Measurements from ENCODE around the gene ZGRF1.
"Not testable (repeated sequence)": the region's sequence is repeated elsewhere in the genome, so short reads cannot be mapped to it uniquely, and the experiment has no call there.

The ZGRF1 gene

GRCh38 chr4:112649055-112649408, 12.3 kb upstream of the ZGRF1 start:
- DNase-seq (ENCODE audit: low read depth) = no peak
- no peak for TF ChIP-seq CTCF (IDR thresholded peaks at IDR 0.05; ENCODE audit: low read depth, low read length, missing control alignments)
- in situ Hi-C loops (cut with HindIII; ENCODE audit: low sequenced_read_pairs) = no loop called here
- H3K4me3 ChIP-seq (ENCODE audit: low read depth, low read length) = no peak overlapping the region

- no peak for TF ChIP-seq CTCF (IDR thresholded peaks at IDR 0.05; ENCODE audit: low read depth, low read length, missing control alignments)
- DNase-seq (ENCODE audit: low read depth) = no peak
- in situ Hi-C loops (cut with HindIII; ENCODE audit: low sequenced_read_pairs) = no loop called here
- H3K4me3 ChIP-seq (ENCODE audit: low read depth, low read length) = no peak overlapping the region
Observed at GRCh38 chr4:112648263-112649054, 11.8 kb upstream of the ZGRF1 start.

- no peak overlapping the region for H3K4me3 ChIP-seq (ENCODE audit: low read depth, low read length)
- DNase-seq (ENCODE audit: low read depth) = no peak
- in situ Hi-C loops (cut with HindIII; ENCODE audit: low sequenced_read_pairs) = no loop called here
- TF ChIP-seq CTCF (IDR thresholded peaks at IDR 0.05; ENCODE audit: low read depth, low read length, missing control alignments) = no peak
Observed at GRCh38 chr4:112647785-112648184, 11.1 kb upstream of the ZGRF1 start.

GRCh38 chr4:112646632-112647537, 10.2 kb upstream of the ZGRF1 start:
- in situ Hi-C loops (cut with HindIII; ENCODE audit: low sequenced_read_pairs) = no loop called here
- TF ChIP-seq CTCF (IDR thresholded peaks at IDR 0.05; ENCODE audit: low read depth, low read length, missing control alignments) = no peak
- H3K4me3 ChIP-seq (ENCODE audit: low read depth, low read length) = no peak overlapping the region
- no peak for DNase-seq (ENCODE audit: low read depth)

- in situ Hi-C loops (cut with HindIII; ENCODE audit: low sequenced_read_pairs) = no loop called here
- no peak for TF ChIP-seq CTCF (IDR thresholded peaks at IDR 0.05; ENCODE audit: low read depth, low read length, missing control alignments)
- no peak for DNase-seq (ENCODE audit: low read depth)
- no peak overlapping the region for H3K4me3 ChIP-seq (ENCODE audit: low read depth, low read length)
Observed at GRCh38 chr4:112645541-112646329, 9.0 kb upstream of the ZGRF1 start.

GRCh38 chr4:112644595-112645535, 8.2 kb upstream of the ZGRF1 start:
- H3K4me3 ChIP-seq (ENCODE audit: low read depth, low read length); DNase-seq (ENCODE audit: low read depth); in situ Hi-C loops (cut with HindIII; ENCODE audit: low sequenced_read_pairs): not testable (repeated sequence)
